NCI-H1930 (cell line): ENCODE data around the gene SP5.
"Not testable (repeated sequence)": the region's sequence is repeated elsewhere in the genome, so short reads cannot be mapped to it uniquely, and the experiment has no call there.

Experiments
- DNase-seq, 2 experiments: peaks; one replicate each; lab custom pipeline; 2025; lab: John Stamatoyannopoulos, UW

Gene SP5

GRCh38 chr2:170739048-170739447, 23.9 kb downstream of the SP5 start:
- no peak for DNase-seq

- no peak for DNase-seq
Observed at GRCh38 chr2:170739507-170740046, 24.4 kb downstream of the SP5 start.

- no peak for DNase-seq
Observed at GRCh38 chr2:170740660-170741059, 25.5 kb downstream of the SP5 start.

GRCh38 chr2:170742000-170742399, 26.9 kb downstream of the SP5 start:
- no peak for DNase-seq

GRCh38 chr2:170742896-170743529, 27.9 kb downstream of the SP5 start:
- no peak for DNase-seq

- DNase-seq: no peak
Observed at GRCh38 chr2:170743530-170744239, 28.5 kb downstream of the SP5 start.

- DNase-seq: no peak
Observed at GRCh38 chr2:170744248-170745002, 29.3 kb downstream of the SP5 start.

- no peak for DNase-seq
Observed at GRCh38 chr2:170745305-170745704, 30.2 kb downstream of the SP5 start.

GRCh38 chr2:170747921-170748320, 32.8 kb downstream of the SP5 start:
- DNase-seq: no peak

- not testable (repeated sequence) for DNase-seq
Observed at GRCh38 chr2:170751555-170751954, 36.4 kb downstream of the SP5 start.

GRCh38 chr2:170761572-170761971, 46.4 kb downstream of the SP5 start:
- DNase-seq: no peak

GRCh38 chr2:170762760-170763159, 47.6 kb downstream of the SP5 start:
- DNase-seq: no peak

- no peak for DNase-seq
Observed at GRCh38 chr2:170763232-170763631, 48.1 kb downstream of the SP5 start.

- DNase-seq: no peak
Observed at GRCh38 chr2:170764880-170765261, 49.7 kb downstream of the SP5 start.

GRCh38 chr2:170766693-170767092, 51.6 kb downstream of the SP5 start:
- DNase-seq: no peak
